ENCODE data around the gene CBFA2T3.

CBFA2T3 gene

DNA sequence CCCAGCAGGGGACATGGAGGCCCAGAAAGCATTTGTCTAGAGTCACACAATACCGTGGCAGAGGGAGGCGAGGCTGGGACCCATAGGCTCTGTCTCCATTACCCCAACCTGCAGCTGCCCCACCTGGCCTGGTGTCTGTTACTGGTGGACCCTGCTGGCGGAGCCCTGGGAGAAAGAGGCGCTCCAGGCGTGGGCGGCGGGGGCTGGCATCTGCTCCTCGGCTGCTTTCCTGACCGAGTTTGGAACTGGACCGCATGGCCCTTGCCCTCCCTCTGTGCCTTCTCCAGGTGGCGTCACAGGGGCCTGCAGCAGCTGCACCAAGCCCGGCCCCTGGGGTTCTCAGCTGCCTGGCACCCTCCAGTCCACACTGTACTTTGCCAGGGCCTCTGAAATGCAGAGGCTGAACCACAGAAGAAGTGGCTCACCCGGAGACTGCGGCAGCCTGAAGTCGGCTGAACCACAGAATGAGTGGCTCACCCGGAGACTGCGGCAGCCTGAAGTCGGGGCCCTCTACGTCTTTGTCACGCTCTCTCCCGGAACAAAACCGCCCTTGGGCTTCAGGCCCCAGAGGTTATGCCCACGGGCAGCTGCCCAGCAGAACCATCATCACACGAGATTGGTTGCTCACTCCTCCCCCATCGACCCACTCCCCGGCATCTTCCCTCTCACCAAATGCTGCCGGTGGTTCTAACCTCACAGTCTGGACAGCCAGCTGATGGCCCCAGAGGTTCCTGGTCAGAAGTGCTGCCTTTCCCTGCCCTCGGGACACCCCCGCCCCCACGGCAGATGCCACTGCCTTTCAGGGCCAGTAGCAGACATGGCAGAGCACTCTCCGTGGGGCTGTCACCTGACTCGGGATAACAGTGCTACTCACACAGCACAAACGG lies 20.2 kb downstream of the CBFA2T3 start:
- TF ChIP-seq, protein P1, sequence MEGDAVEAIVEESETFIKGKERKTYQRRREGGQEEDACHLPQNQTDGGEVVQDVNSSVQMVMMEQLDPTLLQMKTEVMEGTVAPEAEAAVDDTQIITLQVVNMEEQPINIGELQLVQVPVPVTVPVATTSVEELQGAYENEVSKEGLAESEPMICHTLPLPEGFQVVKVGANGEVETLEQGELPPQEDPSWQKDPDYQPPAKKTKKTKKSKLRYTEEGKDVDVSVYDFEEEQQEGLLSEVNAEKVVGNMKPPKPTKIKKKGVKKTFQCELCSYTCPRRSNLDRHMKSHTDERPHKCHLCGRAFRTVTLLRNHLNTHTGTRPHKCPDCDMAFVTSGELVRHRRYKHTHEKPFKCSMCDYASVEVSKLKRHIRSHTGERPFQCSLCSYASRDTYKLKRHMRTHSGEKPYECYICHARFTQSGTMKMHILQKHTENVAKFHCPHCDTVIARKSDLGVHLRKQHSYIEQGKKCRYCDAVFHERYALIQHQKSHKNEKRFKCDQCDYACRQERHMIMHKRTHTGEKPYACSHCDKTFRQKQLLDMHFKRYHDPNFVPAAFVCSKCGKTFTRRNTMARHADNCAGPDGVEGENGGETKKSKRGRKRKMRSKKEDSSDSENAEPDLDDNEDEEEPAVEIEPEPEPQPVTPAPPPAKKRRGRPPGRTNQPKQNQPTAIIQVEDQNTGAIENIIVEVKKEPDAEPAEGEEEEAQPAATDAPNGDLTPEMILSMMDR (IDR thresholded peaks at IDR 0.05; ENCODE audit: control insufficient read depth, extremely low read depth, insufficient read depth), result no peak
- H3K4me3 ChIP-seq (ENCODE audit: low read depth, low read length), result no peak overlapping the region
- DNase-seq (ENCODE audit: low read depth), result no peak

DNA sequence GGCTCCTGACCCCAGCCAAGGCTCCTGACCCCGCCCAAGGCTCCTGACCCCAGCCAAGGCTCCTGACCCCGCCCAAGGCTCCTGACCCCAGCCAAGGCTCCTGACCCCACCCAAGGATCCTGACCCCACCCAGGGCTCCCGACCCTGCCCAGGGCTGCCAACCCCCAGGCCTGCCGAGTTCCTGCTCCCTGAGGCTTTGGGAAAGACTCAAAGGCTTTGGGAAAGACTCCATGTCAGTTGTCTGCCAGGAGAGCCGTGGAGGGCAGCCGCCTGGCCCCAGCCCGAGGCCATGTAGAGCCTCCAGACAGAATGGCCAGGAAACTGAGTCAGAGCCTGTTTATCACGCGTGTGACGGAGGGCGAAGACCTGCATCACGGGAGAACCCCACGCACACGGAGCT lies 21.1 kb downstream of the CBFA2T3 start:
- TF ChIP-seq, protein P1 (IDR thresholded peaks at IDR 0.05; ENCODE audit: control insufficient read depth, extremely low read depth, insufficient read depth), result no peak
- DNase-seq (ENCODE audit: low read depth), result no peak
- no peak overlapping the region for H3K4me3 ChIP-seq (ENCODE audit: low read depth, low read length)

DNA sequence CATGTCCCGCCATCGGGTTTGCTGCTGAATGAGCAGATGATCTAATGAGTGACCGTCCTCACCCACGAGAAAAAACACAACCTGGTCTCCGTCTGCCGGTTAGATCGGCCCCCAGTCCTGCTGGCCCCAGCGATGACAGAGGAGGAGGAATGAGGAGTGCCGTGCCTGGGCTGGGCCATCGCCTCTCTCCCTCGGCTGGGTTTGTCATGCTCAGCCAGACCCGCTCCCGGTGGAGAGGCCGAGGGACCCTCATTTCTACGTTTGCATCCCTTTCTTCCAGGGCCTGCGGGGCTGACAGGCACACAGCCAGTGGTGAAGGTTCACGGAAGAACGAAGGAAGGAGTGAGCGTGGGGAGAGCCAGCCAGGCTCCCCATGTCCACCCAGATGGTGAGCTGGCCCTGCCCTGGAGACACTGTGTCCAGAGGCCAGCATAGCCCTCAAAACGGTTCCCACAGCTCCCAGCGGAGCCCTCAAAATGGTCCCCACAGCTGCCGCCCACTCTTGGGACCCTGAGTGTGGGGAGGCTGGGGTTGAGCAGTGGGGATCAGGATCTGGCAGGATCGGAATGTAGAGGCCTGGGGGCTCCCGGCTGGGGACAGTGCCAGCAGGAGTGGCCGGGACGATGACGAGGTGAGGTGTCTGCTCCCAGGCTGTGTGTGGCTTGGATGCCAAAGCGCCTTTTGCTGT lies 23.9 kb downstream of the CBFA2T3 start:
- DNase-seq (ENCODE audit: low read depth), result no peak
- H3K4me3 ChIP-seq (ENCODE audit: low read depth, low read length), result no peak overlapping the region
- TF ChIP-seq, protein P1 (IDR thresholded peaks at IDR 0.05; ENCODE audit: control insufficient read depth, extremely low read depth, insufficient read depth), result no peak

DNA sequence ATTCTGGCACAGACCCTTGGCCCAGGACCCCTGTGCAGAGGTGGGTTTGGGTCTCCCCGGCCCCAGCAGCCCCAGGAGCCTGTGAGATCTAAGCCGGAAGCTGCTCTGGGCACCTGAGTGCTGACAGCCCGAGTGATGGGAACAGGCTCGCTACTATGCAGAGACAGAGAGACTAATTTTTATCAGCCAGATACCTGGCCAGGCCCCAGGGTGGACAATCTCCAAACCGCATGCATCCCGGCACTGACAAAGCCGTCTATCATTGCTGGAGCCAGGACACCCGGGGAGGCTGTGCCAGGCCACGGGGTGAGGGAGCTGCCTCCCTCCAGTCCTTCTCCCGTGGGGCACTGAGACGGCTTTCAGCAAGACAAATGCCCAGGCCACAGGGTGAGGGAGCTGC lies 25.0 kb downstream of the CBFA2T3 start:
- TF ChIP-seq, protein P1 (IDR thresholded peaks at IDR 0.05; ENCODE audit: control insufficient read depth, extremely low read depth, insufficient read depth), result no peak
- DNase-seq (ENCODE audit: low read depth), result no peak
- no peak overlapping the region for H3K4me3 ChIP-seq (ENCODE audit: low read depth, low read length)

DNA sequence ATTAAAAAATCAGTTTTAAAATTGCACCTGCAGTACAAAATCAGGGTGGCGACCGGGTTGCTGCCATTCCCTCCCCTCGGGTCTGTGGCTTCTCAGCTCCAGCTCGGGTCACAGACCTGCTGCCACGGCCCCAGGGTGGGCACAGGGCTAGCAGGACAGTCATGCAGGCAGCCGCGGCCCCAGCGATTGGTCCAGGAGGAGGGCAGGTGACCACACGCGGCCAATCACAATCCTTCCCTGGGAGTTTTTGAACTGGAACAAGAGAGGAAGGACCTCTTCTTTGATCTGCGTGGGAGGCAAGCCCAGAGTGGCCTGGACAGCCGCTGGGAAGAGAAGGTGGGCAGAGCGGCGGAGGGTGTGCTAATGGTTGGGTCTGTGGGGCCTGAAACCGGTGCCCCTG lies 25.5 kb downstream of the CBFA2T3 start:
- TF ChIP-seq, protein P1 (IDR thresholded peaks at IDR 0.05; ENCODE audit: control insufficient read depth, extremely low read depth, insufficient read depth), result no peak
- DNase-seq (ENCODE audit: low read depth), result no peak
- no peak overlapping the region for H3K4me3 ChIP-seq (ENCODE audit: low read depth, low read length)

DNA sequence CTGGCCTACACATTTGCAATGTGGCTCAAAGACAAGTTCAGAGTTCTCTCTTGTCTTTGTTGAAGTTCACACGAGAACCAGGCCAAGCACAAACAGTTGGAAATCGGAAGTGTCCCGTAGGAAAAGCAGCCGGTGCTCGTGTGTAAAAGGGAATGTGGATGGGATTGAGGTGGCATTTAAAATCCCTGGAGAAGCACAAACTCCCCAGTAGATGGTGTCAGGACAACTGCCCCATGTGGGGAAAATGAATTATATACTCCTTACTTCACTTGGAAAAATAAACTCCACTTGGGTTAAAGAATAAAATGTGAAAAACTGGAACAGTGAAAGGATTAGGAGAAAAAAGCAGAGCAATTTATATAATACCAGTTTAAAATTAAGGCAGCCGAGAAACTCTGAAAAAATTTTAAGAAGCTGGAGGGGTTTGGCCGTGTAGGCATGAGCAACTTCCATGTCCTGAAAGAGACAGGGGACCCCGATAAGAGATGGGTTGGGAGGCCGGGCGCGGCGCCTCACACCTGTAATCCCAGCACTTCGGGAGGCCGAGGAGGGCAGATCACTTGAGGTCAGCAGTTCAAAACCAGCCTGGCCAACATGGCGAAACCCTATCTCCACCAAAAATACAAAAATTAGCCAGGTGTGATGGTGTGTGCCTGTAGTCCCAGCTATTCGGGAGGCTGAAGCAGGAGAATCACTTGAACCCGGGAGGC lies 28.1 kb downstream of the CBFA2T3 start:
- TF ChIP-seq, protein P1 (IDR thresholded peaks at IDR 0.05; ENCODE audit: control insufficient read depth, extremely low read depth, insufficient read depth), result no peak
- no peak overlapping the region for H3K4me3 ChIP-seq (ENCODE audit: low read depth, low read length)
- no peak for DNase-seq (ENCODE audit: low read depth)

All from LNCaP clone FGC (cell line).